PC-3 (cell line): ENCODE data around the gene CSMD2. TPM values are rescaled to one million over a fixed set of nuclear protein-coding genes. Genes with fewer than 3 reads are reported as not detected.

Source experiments
- ATAC-seq: fragments of 200-7000 bp; cut with Tn5 transposase; 2 replicates; pipeline ENCODE4 v1.9.1; 2020; ENCODE audit warnings: mild to moderate bottlenecking, moderate library complexity
- BruUV-seq: library from RNA; stranded (reverse); fragments of 400-500 nt; replicated peaks from 2 replicates; lab custom pipeline; 2021; lab: Mats Ljungman, UMichigan
- CTCF ChIA-PET: fragments of 300-600 bp; sonication (Branson Sonifier 250); formaldehyde crosslinking; loops from one replicate; lab custom pipeline; 2022; ENCODE audit warnings: antibody characterized with exemption; lab: Charles Lee
- POLR2A ChIA-PET: fragments of 300-600 bp; sonication (Branson Sonifier 250); formaldehyde crosslinking; loops from one replicate; lab custom pipeline; 2022; ENCODE audit warnings: antibody characterized with exemption; ENCODE audit not compliant: unreplicated experiment; lab: Charles Lee
- DNase-seq: peaks from one replicate; pipeline ENCODE4 v3.0.0-alpha.2; 2015
- H2AFZ ChIP-seq: fragments of 300-600 bp; sonication (generic); 2 replicates; pipeline ENCODE4 v1.6.0; 2016; ENCODE audit warnings: antibody characterized with exemption, low read length
- H3F3A ChIP-seq: fragments of 300-600 bp; sonication (generic); one replicate; pipeline ENCODE4 v1.6.0; 2017; ENCODE audit warnings: antibody characterized with exemption, low read length, control low read depth, mild to moderate bottlenecking; ENCODE audit not compliant: unreplicated experiment
- H3K27ac ChIP-seq: fragments of 300-600 bp; sonication (generic); 2 replicates; pipeline ENCODE4 v1.5.1; 2016; ENCODE audit warnings: mild to moderate bottlenecking, low read length
- H3K27me3 ChIP-seq: fragments of 300-600 bp; sonication (generic); 2 replicates; pipeline ENCODE4 v1.6.1; 2016; ENCODE audit warnings: low read length, mixed read lengths
- H3K36me3 ChIP-seq: fragments of 300-600 bp; sonication (generic); 2 replicates; pipeline ENCODE4 v1.6.1; 2016; ENCODE audit warnings: low read depth, mixed run types, low read length, mixed read lengths
- H3K4me1 ChIP-seq: fragments of 300-600 bp; sonication (generic); 2 replicates; pipeline ENCODE4 v1.5.1; 2016; ENCODE audit warnings: low read length; ENCODE audit not compliant: insufficient read depth
- H3K4me2 ChIP-seq: fragments of 300-600 bp; sonication (generic); 2 replicates; pipeline ENCODE4 v1.6.0; 2016; ENCODE audit warnings: low read length
- H3K4me3 ChIP-seq: fragments of 300-600 bp; sonication (generic); 2 replicates; pipeline ENCODE4 v1.5.1; 2016; ENCODE audit warnings: mild to moderate bottlenecking, low read length, mixed read lengths
- H3K79me2 ChIP-seq: fragments of 300-600 bp; sonication (generic); 2 replicates; pipeline ENCODE4 v1.6.1; 2017; ENCODE audit warnings: low read length, mixed read lengths
- H3K9ac ChIP-seq: fragments of 300-600 bp; sonication (generic); 2 replicates; pipeline ENCODE4 v1.6.0; 2016; ENCODE audit warnings: mild to moderate bottlenecking, low read length
- H3K9me2 ChIP-seq: fragments of 300-600 bp; sonication (generic); replicated peaks from 2 replicates; pipeline ENCODE4 v1.6.1; 2016; ENCODE audit warnings: mixed run types, low read length, mixed read lengths
- H3K9me3 ChIP-seq: fragments of 300-600 bp; sonication (generic); 2 replicates; pipeline ENCODE4 v1.6.1; 2016; ENCODE audit warnings: low read length, mixed read lengths
- H4K20me1 ChIP-seq: fragments of 300-600 bp; sonication (generic); 2 replicates; pipeline ENCODE4 v1.6.1; 2016; ENCODE audit warnings: low read length, mixed read lengths
- EZH2 ChIP-seq: fragments of 300-600 bp; sonication (generic); IDR thresholded peaks from one replicate; pipeline ENCODE4 v1.6.1; 2017; ENCODE audit warnings: antibody characterized with exemption, mild to moderate bottlenecking, low read length; ENCODE audit not compliant: unreplicated experiment
- EZH2phosphoT487 ChIP-seq: fragments of 300-600 bp; sonication (generic); IDR thresholded peaks from 2 replicates; pipeline ENCODE4 v1.6.1; 2018; ENCODE audit warnings: mild to moderate bottlenecking, antibody characterized with exemption, low read length, borderline replicate concordance
- intact Hi-C: fragments of 100-400 bp; cut with micrococcal nuclease; formaldehyde crosslinking; loops from 2 replicates; pipeline ENCODE4 v1.9.0; 2023
- total RNA-seq: library from RNA; depleted of rRNA; stranded (reverse); fragments of >200 nt; gene quantifications from 2 replicates; pipeline ENCODE4 v1.2.3, GENCODE V29; 2014
- TF ChIP-seq, protein P1 (sequence below): fragments of 300-600 bp; sonication (generic); conservative IDR thresholded peaks from 2 replicates; pipeline ENCODE4 v1.5.1; 2017; ENCODE audit warnings: antibody characterized with exemption, low read depth, mild to moderate bottlenecking, low read length

The CSMD2 gene
- total RNA-seq, 1 experiment from 2014 or later, result not detected

- H4K20me1 ChIP-seq, result no peaks in the 10 kb centered on the region
- no peaks in the 10 kb centered on the region for H3K9me3 ChIP-seq
- TF ChIP-seq EZH2phosphoT487 (no peak), EZH2 (no peak)
- TF ChIP-seq, protein P1, sequence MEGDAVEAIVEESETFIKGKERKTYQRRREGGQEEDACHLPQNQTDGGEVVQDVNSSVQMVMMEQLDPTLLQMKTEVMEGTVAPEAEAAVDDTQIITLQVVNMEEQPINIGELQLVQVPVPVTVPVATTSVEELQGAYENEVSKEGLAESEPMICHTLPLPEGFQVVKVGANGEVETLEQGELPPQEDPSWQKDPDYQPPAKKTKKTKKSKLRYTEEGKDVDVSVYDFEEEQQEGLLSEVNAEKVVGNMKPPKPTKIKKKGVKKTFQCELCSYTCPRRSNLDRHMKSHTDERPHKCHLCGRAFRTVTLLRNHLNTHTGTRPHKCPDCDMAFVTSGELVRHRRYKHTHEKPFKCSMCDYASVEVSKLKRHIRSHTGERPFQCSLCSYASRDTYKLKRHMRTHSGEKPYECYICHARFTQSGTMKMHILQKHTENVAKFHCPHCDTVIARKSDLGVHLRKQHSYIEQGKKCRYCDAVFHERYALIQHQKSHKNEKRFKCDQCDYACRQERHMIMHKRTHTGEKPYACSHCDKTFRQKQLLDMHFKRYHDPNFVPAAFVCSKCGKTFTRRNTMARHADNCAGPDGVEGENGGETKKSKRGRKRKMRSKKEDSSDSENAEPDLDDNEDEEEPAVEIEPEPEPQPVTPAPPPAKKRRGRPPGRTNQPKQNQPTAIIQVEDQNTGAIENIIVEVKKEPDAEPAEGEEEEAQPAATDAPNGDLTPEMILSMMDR, result no peak
- BruUV-seq, result no TSS peak
- H3F3A ChIP-seq, result no peaks in the 10 kb centered on the region
- no peaks in the 10 kb centered on the region for H3K9me2 ChIP-seq
- H3K4me2 ChIP-seq, result no peak overlapping the region
- no peak for DNase-seq
- no peak overlapping the region for H3K9ac ChIP-seq
- no peak for ATAC-seq
- H3K4me3 ChIP-seq, result no peak overlapping the region
- ChIA-PET CTCF (no interaction called here), POLR2A (no interaction called here)
- no peaks in the 10 kb centered on the region for H3K36me3 ChIP-seq
- intact Hi-C loops, result no loop called here
- H3K4me1 ChIP-seq, result no peaks in the 10 kb centered on the region
- no peaks in the 10 kb centered on the region for H3K79me2 ChIP-seq
- H3K27me3 ChIP-seq, result no peaks in the 10 kb centered on the region
- H2AFZ ChIP-seq, result no peak overlapping the region
- no peak overlapping the region for H3K27ac ChIP-seq
These were observed 411.8 kb downstream of the CSMD2 start for GRCh38 chr1:33753087-33753856.

DNA sequence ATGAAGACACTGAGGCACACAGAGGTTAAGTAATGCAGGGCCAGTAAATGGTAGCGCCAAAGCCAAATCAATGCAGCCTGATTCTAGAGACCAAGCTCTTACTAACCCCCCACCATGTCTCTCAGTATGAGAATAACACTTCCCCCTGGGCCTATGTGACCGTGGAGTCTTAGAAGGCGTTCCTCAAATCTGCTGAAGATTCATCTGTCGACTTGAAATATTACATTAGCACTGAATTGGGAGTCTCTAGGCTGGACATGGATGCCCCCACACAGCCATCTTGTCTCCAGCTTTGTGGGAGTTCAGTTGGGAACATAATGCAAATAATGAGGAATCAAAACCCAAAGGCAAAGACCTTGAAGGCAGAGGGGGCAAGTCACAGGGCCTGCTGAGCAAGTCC, 419.1 kb downstream of the CSMD2 start:
- no TSS peak for BruUV-seq
- Histone ChIP-seq H3K9ac (no peak overlapping the region), H3K79me2 (no peaks in the 10 kb centered on the region), H3K27me3 (no peaks in the 10 kb centered on the region), H3K27ac (no peak overlapping the region), H3K4me2 (no peak overlapping the region), H3K9me3 (no peaks in the 10 kb centered on the region), H2AFZ (no peak overlapping the region), H3K9me2 (no peaks in the 10 kb centered on the region), H3K4me3 (no peak overlapping the region), H3K36me3 (no peaks in the 10 kb centered on the region), H3F3A (no peaks in the 10 kb centered on the region), H4K20me1 (no peaks in the 10 kb centered on the region), H3K4me1 (no peaks in the 10 kb centered on the region)
- ChIA-PET CTCF (no interaction called here), POLR2A (no interaction called here)
- ATAC-seq (no peak), DNase-seq (no peak)
- TF ChIP-seq EZH2phosphoT487 (no peak), EZH2 (no peak)
- TF ChIP-seq, protein P1, result no peak
- intact Hi-C loops, result no loop called here

GRCh38 chr1:33743221-33743998, 421.6 kb downstream of the CSMD2 start:
- no peaks in the 10 kb centered on the region for H3F3A ChIP-seq
- no peak overlapping the region for H3K4me2 ChIP-seq
- no peaks in the 10 kb centered on the region for H3K4me1 ChIP-seq
- no peaks in the 10 kb centered on the region for H3K36me3 ChIP-seq
- no peaks in the 10 kb centered on the region for H4K20me1 ChIP-seq
- no TSS peak for BruUV-seq
- no peaks in the 10 kb centered on the region for H3K79me2 ChIP-seq
- no peak overlapping the region for H2AFZ ChIP-seq
- H3K9me3 ChIP-seq, result no peaks in the 10 kb centered on the region
- intact Hi-C loops, result no loop called here
- no peak overlapping the region for H3K4me3 ChIP-seq
- no peaks in the 10 kb centered on the region for H3K9me2 ChIP-seq
- DNase-seq, result no peak
- H3K9ac ChIP-seq, result no peak overlapping the region
- peaks cover 8% of the 10 kb centered on the region; the same call in 1 of the 2 replicates for H3K27me3 ChIP-seq
- CTCF ChIA-PET, result no interaction called here
- no peak overlapping the region for H3K27ac ChIP-seq
- no peak for ATAC-seq
- no peak for TF ChIP-seq EZH2phosphoT487
- TF ChIP-seq, protein P1, result no peak
- TF ChIP-seq EZH2, result no peak
- POLR2A ChIA-PET, result no interaction called here
